Testis (tissue), 5 donors: Measurements from ENCODE around the gene MAMDC2. TPM values are rescaled to one million over a fixed set of nuclear protein-coding genes. Genes with fewer than 3 reads are reported as not detected.

Source experiments
- DNase-seq: peaks from one replicate; pipeline ENCODE4 v3.0.0-alpha.2; 2019
- H3K27ac ChIP-seq, 2 donors: fragments of 200-600 bp; sonication (generic); one replicate each; pipeline ENCODE4 v1.5.1; 2019
- H3K27me3 ChIP-seq: fragments of 200-600 bp; sonication (generic); one replicate; pipeline ENCODE4 v1.5.1; 2019
- H3K36me3 ChIP-seq: fragments of 200-600 bp; sonication (generic); one replicate; pipeline ENCODE4 v1.5.1; 2017; ENCODE audit warnings: low read depth; ENCODE audit errors: missing control alignments
- H3K4me1 ChIP-seq: fragments of 200-600 bp; sonication (generic); one replicate; pipeline ENCODE4 v1.5.1; 2019
- H3K4me3 ChIP-seq, 2 donors: fragments of 200-600 bp; sonication (generic); one replicate each; pipeline ENCODE4 v1.5.1; 2017 to 2019
- H3K9me3 ChIP-seq: fragments of 200-600 bp; sonication (generic); one replicate; pipeline ENCODE4 v1.5.1; 2017
- CTCF ChIP-seq, 3 experiments: fragments of 450-650 bp in 2 of 3; fragments of 200-600 bp in 1 of 3; sonication (generic) in 1 of 3; IDR thresholded peaks; one replicate each; pipeline ENCODE4 v1.5.1; 2016 to 2019; ENCODE audit warnings: antibody characterized with exemption in 3 of 3, mild to moderate bottlenecking in 2 of 3, moderate library complexity in 1 of 3
- POLR2A ChIP-seq: fragments of 450-650 bp; IDR thresholded peaks from one replicate; pipeline ENCODE4 v1.6.1; 2017; ENCODE audit warnings: antibody characterized with exemption, mild to moderate bottlenecking, moderate library complexity
- WGBS, 2 donors: methylation state at CpG; one replicate each; pipeline ENCODE4 v1.1.5; 2018; 5-methylcytosine and 5-hydroxymethylcytosine counted together
- intact Hi-C: fragments of 100-400 bp; cut with DNase I; formaldehyde crosslinking; loops from one replicate; pipeline ENCODE4 v1.15.1; 2023; ENCODE audit warnings: low total_unique reads
- long read RNA-seq, 2 donors: transcript quantifications; one replicate each; lab custom pipeline, GENCODE V29; 2026
- polyA plus RNA-seq: library from polyadenylated mRNA; stranded (reverse); fragments of 350-450 nt; fragmentation: Illumina TruSeq; extraction: RNeasy Lipid Tissue Mini Kit (QIAGEN cat#74804); gene quantifications from one replicate; pipeline ENCODE4 v1.2.3, GENCODE V29; 2014; ENCODE audit warnings: low read depth, low replicate concordance; ENCODE audit not compliant: insufficient read depth
- total RNA-seq, 2 donors: library from RNA; depleted of rRNA; stranded (reverse); fragments of >200 nt; gene quantifications; one replicate each; pipeline ENCODE4 v1.2.3, GENCODE V29; 2016

MAMDC2 gene
- 10 to 100 TPM; 13.7 to 28.3 TPM for total RNA-seq
- polyA plus RNA-seq, result 15.1 TPM
- long read RNA-seq, donor 1, transcript MAMDC2-201 (14 exons, 3,616 nt), result major isoform, 5 of 5 reads
- long read RNA-seq, donor 1, partial matches to known transcripts, result 0 of 5 reads
- long read RNA-seq, donor 1, other reads (novel, unspliced or antisense), result 0 of 5 reads
- long read RNA-seq, donor 2, partial matches to known transcripts, result 0 of 3 reads
- long read RNA-seq, donor 2, other reads (novel, unspliced or antisense), result 0 of 3 reads

GRCh38 chr9:70043689-70044489, at the start of gene MAMDC2:
Gene MAMDC2, plus strand, starts transcription at chr9:70043848. Its CDS starts 350 bp downstream, at chr9:70044198.
- peaks cover 21% of the 10 kb centered on the region for H3K4me1 ChIP-seq
- WGBS, 2 donors, result 0 to 1% methylated on average over 8 to 47 of the region's 55 CpGs
- intact Hi-C loops, result no loop called here

GRCh38 chr9:69995846-69996245, 47.8 kb upstream of the MAMDC2 start:
- H3K9me3 ChIP-seq, result no peaks in the 10 kb centered on the region
- no peaks in the 10 kb centered on the region for H3K27me3 ChIP-seq
- H3K4me3 ChIP-seq, result no peak overlapping the region
- intact Hi-C loops, result no loop called here
- peak overlapping the region in 1 of 2 donors; percentile 79 for H3K27ac ChIP-seq
- no peaks in the 10 kb centered on the region for H3K36me3 ChIP-seq
- H3K4me1 ChIP-seq, result peaks cover 20% of the 10 kb centered on the region
- no peak for TF ChIP-seq CTCF (IDR thresholded peaks at IDR 0.05)
- 67 to 78% methylated on average over 1 of the region's 1 CpG for WGBS, 2 donors
- no peak for DNase-seq

More at GRCh38 chr9:70043689-70044489, at the start of gene MAMDC2:
- Histone ChIP-seq H3K27me3 (no peaks in the 10 kb centered on the region), H3K36me3 (no peaks in the 10 kb centered on the region), H3K27ac (peak within 1 kb of the TSS; percentile 84 to 87), H3K4me3 (peak within 1 kb of the TSS; percentile 66 to 80), H3K9me3 (no peaks in the 10 kb centered on the region)
- TF ChIP-seq POLR2A (no peak), CTCF (IDR thresholded peaks at IDR 0.05) (no peak)
- DNase-seq, result peak; percentile 60

- 41 to 47% methylated on average over 2 of the region's 2 CpGs for WGBS, 2 donors
- H3K4me3 ChIP-seq, result no peak overlapping the region
- DNase-seq, result peak; percentile 59
- TF ChIP-seq POLR2A (no peak), CTCF (IDR thresholded peaks at IDR 0.05) (no peak)
- peak overlapping the region; percentile 42 to 79 for H3K27ac ChIP-seq
- no peaks in the 10 kb centered on the region for H3K27me3 ChIP-seq
- no peaks in the 10 kb centered on the region for H3K36me3 ChIP-seq
- no peaks in the 10 kb centered on the region for H3K9me3 ChIP-seq
- peaks cover 20% of the 10 kb centered on the region for H3K4me1 ChIP-seq
- intact Hi-C loops, result no loop called here
These were observed 46.7 kb upstream of the MAMDC2 start for GRCh38 chr9:69996967-69997366.

- no peak for DNase-seq
- TF ChIP-seq POLR2A (no peak), CTCF (IDR thresholded peaks at IDR 0.05) (no peak)
- Histone ChIP-seq H3K27me3 (no peaks in the 10 kb centered on the region), H3K36me3 (no peaks in the 10 kb centered on the region), H3K4me1 (peaks cover 20% of the 10 kb centered on the region), H3K9me3 (no peaks in the 10 kb centered on the region), H3K27ac (peak overlapping the region; percentile 42 to 79), H3K4me3 (no peak overlapping the region)
- WGBS, 2 donors, result 41 to 62% methylated on average over 2 of the region's 2 CpGs
- intact Hi-C loops, result no loop called here
These were observed 46.1 kb upstream of the MAMDC2 start for GRCh38 chr9:69997524-69997923.
